NCI-H2029 (cell line): Measurements from ENCODE around the gene POLR1C.
"Not testable (repeated sequence)": the region's sequence is repeated elsewhere in the genome, so short reads cannot be mapped to it uniquely, and the experiment has no call there.

Source experiments
- DNase-seq: peaks from one replicate; lab custom pipeline; 2025; lab: John Stamatoyannopoulos, UW

POLR1C gene

GRCh38 chr6:43493230-43493629 lies 23.7 kb upstream of the POLR1C start:
- no peak for DNase-seq

GRCh38 chr6:43493833-43494232 lies 23.1 kb upstream of the POLR1C start:
- DNase-seq = no peak

GRCh38 chr6:43494321-43494720 lies 22.6 kb upstream of the POLR1C start:
- DNase-seq = no peak

- no peak for DNase-seq
These were observed 22.1 kb upstream of the POLR1C start for GRCh38 chr6:43494766-43495165.

GRCh38 chr6:43495409-43495941 lies 21.4 kb upstream of the POLR1C start:
- no peak for DNase-seq

GRCh38 chr6:43496370-43497128 lies 20.3 kb upstream of the POLR1C start:
- no peak for DNase-seq

GRCh38 chr6:43497129-43497396 lies 19.8 kb upstream of the POLR1C start:
- DNase-seq = no peak

- no peak for DNase-seq
These were observed 19.2 kb upstream of the POLR1C start for GRCh38 chr6:43497689-43498088.

GRCh38 chr6:43498291-43498690 lies 18.6 kb upstream of the POLR1C start:
- DNase-seq = not testable (repeated sequence)

GRCh38 chr6:43499028-43499815 lies 17.7 kb upstream of the POLR1C start:
- no peak for DNase-seq

GRCh38 chr6:43500921-43501320 lies 16.0 kb upstream of the POLR1C start:
- no peak for DNase-seq

- no peak for DNase-seq
These were observed 14.2 kb upstream of the POLR1C start for GRCh38 chr6:43502666-43503065.

- DNase-seq = no peak
These were observed 13.4 kb upstream of the POLR1C start for GRCh38 chr6:43503443-43503842.

GRCh38 chr6:43504756-43505593 lies 11.9 kb upstream of the POLR1C start:
- DNase-seq = no peak

- no peak for DNase-seq
These were observed 11.2 kb upstream of the POLR1C start for GRCh38 chr6:43505718-43506117.

GRCh38 chr6:43506171-43506570 lies 10.7 kb upstream of the POLR1C start:
- no peak for DNase-seq

- DNase-seq = peak; percentile 63
These were observed 10.0 kb upstream of the POLR1C start for GRCh38 chr6:43506667-43507471.

GRCh38 chr6:43508481-43509141 lies 8.3 kb upstream of the POLR1C start:
- no peak for DNase-seq

GRCh38 chr6:43509142-43509983 lies 7.5 kb upstream of the POLR1C start:
- no peak for DNase-seq
